ENCODE data around the gene RBBP8NL. TPM values are rescaled to one million over a fixed set of nuclear protein-coding genes. Genes with fewer than 3 reads are reported as not detected.

The RBBP8NL gene
- total RNA-seq, 1 experiment from 2014 or later, result 1.5 TPM

GRCh38 chr20:62418709-62419487 lies 8.4 kb downstream of the RBBP8NL start:
- Mint-ChIP-seq H3K4me3 (no peak overlapping the region), H3K27me3 (ENCODE audit: low read depth) (no peaks in the 10 kb centered on the region), H3K27ac (no peak overlapping the region), H3K36me3 (no peaks in the 10 kb centered on the region), H3K9me3 (peaks cover 5% of the 10 kb centered on the region), H3K4me1 (no peaks in the 10 kb centered on the region)
- TF ChIP-seq FOXP4 (CRISPR knock-in tag; IDR thresholded peaks at IDR 0.05) (no peak), SMAD3 (CRISPR knock-in tag; IDR thresholded peaks at IDR 0.05; ENCODE audit: borderline replicate concordance) (no peak), E2F4 (CRISPR knock-in tag; IDR thresholded peaks at IDR 0.05; ENCODE audit: borderline replicate concordance, low read depth) (no peak), OVOL2 (CRISPR knock-in tag; IDR thresholded peaks at IDR 0.05; ENCODE audit: borderline replicate concordance) (no peak), USF1 (CRISPR knock-in tag; IDR thresholded peaks at IDR 0.05) (no peak), ZNF396 (CRISPR knock-in tag; IDR thresholded peaks at IDR 0.05; ENCODE audit: borderline replicate concordance) (no peak), NR1H2 (CRISPR knock-in tag; IDR thresholded peaks at IDR 0.05) (no peak), ELF4 (CRISPR knock-in tag; IDR thresholded peaks at IDR 0.05; ENCODE audit: low read depth) (no peak), NFATC4 (CRISPR knock-in tag; IDR thresholded peaks at IDR 0.05) (no peak), USF2 (CRISPR knock-in tag; IDR thresholded peaks at IDR 0.05) (no peak)
- ChIA-PET POLR2A (no interaction called here), CTCF (interaction anchor here (0.5 to 2.4 kb wide), 2 partner anchors 9 to 36 kb away, joined by 3 to 10 read pairs; no protein-coding TSS in a partner anchor)
- DNase-seq (ENCODE audit: low spot score) (no peak), ATAC-seq (no peak)

- DNase-seq (ENCODE audit: low spot score) (no peak), ATAC-seq (no peak)
- Mint-ChIP-seq H3K27ac (no peak overlapping the region), H3K27me3 (ENCODE audit: low read depth) (no peaks in the 10 kb centered on the region), H3K4me1 (no peaks in the 10 kb centered on the region), H3K9me3 (peaks cover 5% of the 10 kb centered on the region), H3K4me3 (no peak overlapping the region), H3K36me3 (no peaks in the 10 kb centered on the region)
- CTCF ChIA-PET, result interaction anchor here (0.5 to 2.4 kb wide), 2 partner anchors 8 to 35 kb away, joined by 3 to 10 read pairs; no protein-coding TSS in a partner anchor
- POLR2A ChIA-PET, result no interaction called here
- TF ChIP-seq NR1H2 (CRISPR knock-in tag; IDR thresholded peaks at IDR 0.05) (no peak), ZNF138 (CRISPR knock-in tag; conservative IDR thresholded peaks at IDR 0.05) (no peak), E2F5 (CRISPR knock-in tag; IDR thresholded peaks at IDR 0.05) (no peak), SMAD3 (CRISPR knock-in tag; IDR thresholded peaks at IDR 0.05; ENCODE audit: borderline replicate concordance) (no peak), JAZF1 (CRISPR knock-in tag; IDR thresholded peaks at IDR 0.05) (no peak), OVOL2 (CRISPR knock-in tag; IDR thresholded peaks at IDR 0.05; ENCODE audit: borderline replicate concordance) (no peak), TEAD4 (CRISPR knock-in tag; IDR thresholded peaks at IDR 0.05) (no peak)
Measured at GRCh38 chr20:62417981-62418708, 9.2 kb downstream of the RBBP8NL start.

All from WTC11 (cell line).